ENCODE data around the gene SFSWAP. TPM values are rescaled to one million over a fixed set of nuclear protein-coding genes. Genes with fewer than 3 reads are reported as not detected.

Gene SFSWAP
- polyA plus RNA-seq, 2 of the 4 experiments (the other 2 are of a cell fraction), result 21.8 to 23.5 TPM

GRCh38 chr12:131683266-131684014 lies 27.4 kb upstream of the SFSWAP start:
- Histone ChIP-seq H3K4me2 (no peak overlapping the region), H3K27ac (no peak overlapping the region), H3K4me1 (0 out of 3 replicates have a peak, but pooled peaks cover 5% of the 10 kb centered on the region), H3K4me3 (no peak overlapping the region), H3K9me3 (no peaks in the 10 kb centered on the region; the same call in 2 of the 3 replicates)
- POLR2A ChIA-PET, result no interaction called here
- 70% methylated on average over 17 of the region's 17 CpGs for WGBS (ENCODE audit: missing lambda C conversion rate)
- FAIRE-seq, result no peak
- DNase-seq (ENCODE audit: low read depth in 1 of 2, low spot score in 1 of 2), result no peak
- CTCF ChIA-PET, result interaction anchor here (0.7 kb wide), 1 partner anchor 86 kb away, joined by 3 read pairs; no protein-coding TSS in a partner anchor
- no peak for TF ChIP-seq RCOR1 (IDR thresholded peaks at IDR 0.05; ENCODE audit: low read depth, low read length)
- TF ChIP-seq JUN (IDR thresholded peaks at IDR 0.05), result no peak
- no peak for TF ChIP-seq BHLHE40 (IDR thresholded peaks at IDR 0.05; ENCODE audit: low read depth, low read length)
- no peak for TF ChIP-seq EHF (CRISPR knock-in tag; IDR thresholded peaks at IDR 0.05)
- TF ChIP-seq MAFK (IDR thresholded peaks at IDR 0.05; ENCODE audit: partially characterized antibody), result no peak
- no peak for TF ChIP-seq PHF8 (IDR thresholded peaks at IDR 0.05; ENCODE audit: borderline replicate concordance, low read depth)
- no peak for TF ChIP-seq MAX (IDR thresholded peaks at IDR 0.05)
- TF ChIP-seq RNF2 (IDR thresholded peaks at IDR 0.05; ENCODE audit: borderline replicate concordance, low read depth), result no peak
- TF ChIP-seq ZNF302 (CRISPR knock-in tag; IDR thresholded peaks at IDR 0.05), result no peak
- no peak for TF ChIP-seq MYC (IDR thresholded peaks at IDR 0.05; ENCODE audit: borderline replicate concordance, low read length)
- TF ChIP-seq ZC3H11A (IDR thresholded peaks at IDR 0.05), result no peak
- TF ChIP-seq, protein P1, sequence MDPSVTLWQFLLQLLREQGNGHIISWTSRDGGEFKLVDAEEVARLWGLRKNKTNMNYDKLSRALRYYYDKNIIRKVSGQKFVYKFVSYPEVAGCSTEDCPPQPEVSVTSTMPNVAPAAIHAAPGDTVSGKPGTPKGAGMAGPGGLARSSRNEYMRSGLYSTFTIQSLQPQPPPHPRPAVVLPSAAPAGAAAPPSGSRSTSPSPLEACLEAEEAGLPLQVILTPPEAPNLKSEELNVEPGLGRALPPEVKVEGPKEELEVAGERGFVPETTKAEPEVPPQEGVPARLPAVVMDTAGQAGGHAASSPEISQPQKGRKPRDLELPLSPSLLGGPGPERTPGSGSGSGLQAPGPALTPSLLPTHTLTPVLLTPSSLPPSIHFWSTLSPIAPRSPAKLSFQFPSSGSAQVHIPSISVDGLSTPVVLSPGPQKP (IDR thresholded peaks at IDR 0.05; ENCODE audit: low read depth, low read length), result no peak
- ATAC-seq, result no peak

GRCh38 chr12:131684015-131684725 lies 26.7 kb upstream of the SFSWAP start:
- Histone ChIP-seq H3K4me3 (no peak overlapping the region), H3K27ac (no peak overlapping the region), H3K9me3 (no peaks in the 10 kb centered on the region; the same call in 2 of the 3 replicates), H3K4me2 (no peak overlapping the region), H3K4me1 (0 out of 3 replicates have a peak, but pooled peaks cover 5% of the 10 kb centered on the region)
- FAIRE-seq (no peak), ATAC-seq (peak in 1 of 2 experiments; percentile 8; a peak in 2 of 6 replicates), DNase-seq (ENCODE audit: low read depth in 1 of 2, low spot score in 1 of 2) (no peak)
- ChIA-PET POLR2A (no interaction called here), CTCF (no interaction called here)
- 65% methylated on average over 26 of the region's 26 CpGs for WGBS (ENCODE audit: missing lambda C conversion rate)
- TF ChIP-seq, protein P2, sequence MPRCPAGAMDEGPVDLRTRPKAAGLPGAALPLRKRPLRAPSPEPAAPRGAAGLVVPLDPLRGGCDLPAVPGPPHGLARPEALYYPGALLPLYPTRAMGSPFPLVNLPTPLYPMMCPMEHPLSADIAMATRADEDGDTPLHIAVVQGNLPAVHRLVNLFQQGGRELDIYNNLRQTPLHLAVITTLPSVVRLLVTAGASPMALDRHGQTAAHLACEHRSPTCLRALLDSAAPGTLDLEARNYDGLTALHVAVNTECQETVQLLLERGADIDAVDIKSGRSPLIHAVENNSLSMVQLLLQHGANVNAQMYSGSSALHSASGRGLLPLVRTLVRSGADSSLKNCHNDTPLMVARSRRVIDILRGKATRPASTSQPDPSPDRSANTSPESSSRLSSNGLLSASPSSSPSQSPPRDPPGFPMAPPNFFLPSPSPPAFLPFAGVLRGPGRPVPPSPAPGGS (IDR thresholded peaks at IDR 0.05), result no peak
- TF ChIP-seq RARB (CRISPR knock-in tag; IDR thresholded peaks at IDR 0.05), result no peak
- no peak for TF ChIP-seq CBX8 (IDR thresholded peaks at IDR 0.05)
- no peak for TF ChIP-seq HOXB5 (CRISPR knock-in tag; IDR thresholded peaks at IDR 0.05)
- TF ChIP-seq PBX3 (IDR thresholded peaks at IDR 0.05), result no peak
- no peak for TF ChIP-seq REST (IDR thresholded peaks at IDR 0.05)
- no peak for TF ChIP-seq CTCF (IDR thresholded peaks at IDR 0.05)
- TF ChIP-seq MAX (IDR thresholded peaks at IDR 0.05), result no peak
- TF ChIP-seq, protein P3, sequence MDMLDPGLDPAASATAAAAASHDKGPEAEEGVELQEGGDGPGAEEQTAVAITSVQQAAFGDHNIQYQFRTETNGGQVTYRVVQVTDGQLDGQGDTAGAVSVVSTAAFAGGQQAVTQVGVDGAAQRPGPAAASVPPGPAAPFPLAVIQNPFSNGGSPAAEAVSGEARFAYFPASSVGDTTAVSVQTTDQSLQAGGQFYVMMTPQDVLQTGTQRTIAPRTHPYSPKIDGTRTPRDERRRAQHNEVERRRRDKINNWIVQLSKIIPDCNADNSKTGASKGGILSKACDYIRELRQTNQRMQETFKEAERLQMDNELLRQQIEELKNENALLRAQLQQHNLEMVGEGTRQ (IDR thresholded peaks at IDR 0.05), result no peak
- TF ChIP-seq HES2 (IDR thresholded peaks at IDR 0.05), result no peak
- TF ChIP-seq ZNF302 (CRISPR knock-in tag; IDR thresholded peaks at IDR 0.05), result no peak
- no peak for TF ChIP-seq KDM5A (IDR thresholded peaks at IDR 0.05)
- TF ChIP-seq BHLHE40 (IDR thresholded peaks at IDR 0.05; ENCODE audit: low read depth, low read length), result no peak
- no peak for TF ChIP-seq CHD4 (IDR thresholded peaks at IDR 0.05; ENCODE audit: borderline replicate concordance)

Measured in A549 (cell line).